HG03439 (cell line): ENCODE measurements around the gene TNNT2.

Experiments
- ATAC-seq: cut with Tn5 transposase; IDR thresholded peaks from one replicate; pipeline ENCODE4 v1.9.1; 2021; ENCODE audit warnings: mild to moderate bottlenecking, moderate library complexity; ENCODE audit not compliant: unreplicated experiment

TNNT2 gene

GRCh38 chr1:201378804-201379203 is 1.3 kb upstream of the TNNT2 start:
- ATAC-seq, result no peak

- no peak for ATAC-seq
Measured at GRCh38 chr1:201376464-201377374, 761 bp downstream of the TNNT2 start.

- no peak for ATAC-seq
Measured at GRCh38 chr1:201376107-201376463, 1.4 kb downstream of the TNNT2 start.

- ATAC-seq, result no peak
Measured at GRCh38 chr1:201375169-201375568, 2.3 kb downstream of the TNNT2 start.

DNA sequence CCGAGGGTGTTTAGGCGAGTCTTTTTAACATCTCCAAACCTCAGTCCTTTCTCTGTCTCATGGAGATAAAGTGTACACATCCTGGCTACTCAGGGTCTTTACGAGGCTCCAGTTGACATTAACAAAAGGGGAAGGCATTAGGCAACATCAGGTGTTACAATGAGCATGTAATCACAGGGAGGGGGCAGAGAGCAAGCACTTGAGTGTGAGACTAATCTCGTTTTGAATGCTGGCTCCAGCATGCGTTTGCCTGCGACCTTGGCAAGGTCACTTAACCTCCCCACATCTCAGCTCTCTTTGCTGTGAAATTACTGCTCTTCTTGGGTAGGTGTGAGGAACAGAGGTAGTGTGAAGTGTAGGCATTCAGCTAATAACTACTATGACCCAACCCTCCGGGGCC is 3.1 kb downstream of the TNNT2 start:
- no peak for ATAC-seq

GRCh38 chr1:201371792-201372191 is 5.7 kb downstream of the TNNT2 start:
- ATAC-seq, result no peak

DNA sequence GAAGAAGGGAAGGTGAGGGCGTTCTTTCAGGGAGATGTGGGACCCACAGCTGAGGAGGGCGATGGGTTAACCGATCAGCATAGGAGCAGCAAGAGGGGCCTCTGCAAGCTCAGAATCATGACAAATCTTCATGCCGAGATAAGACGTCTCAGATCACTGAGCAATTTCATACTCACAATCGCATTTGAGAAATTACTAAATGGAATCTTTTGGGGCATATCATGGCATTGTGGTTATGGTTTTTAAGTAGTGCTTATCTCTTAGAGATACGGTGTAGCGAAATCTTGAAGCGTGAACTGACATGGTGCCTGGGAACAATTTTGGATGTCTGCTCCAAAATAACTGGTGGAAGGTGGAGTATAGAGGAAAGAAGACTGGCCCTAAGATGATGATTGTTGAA is 6.2 kb downstream of the TNNT2 start:
- no peak for ATAC-seq

- no peak for ATAC-seq
Measured at GRCh38 chr1:201370500-201370899, 7.0 kb downstream of the TNNT2 start.

- no peak for ATAC-seq
Measured at GRCh38 chr1:201369209-201369608, 8.3 kb downstream of the TNNT2 start.

DNA sequence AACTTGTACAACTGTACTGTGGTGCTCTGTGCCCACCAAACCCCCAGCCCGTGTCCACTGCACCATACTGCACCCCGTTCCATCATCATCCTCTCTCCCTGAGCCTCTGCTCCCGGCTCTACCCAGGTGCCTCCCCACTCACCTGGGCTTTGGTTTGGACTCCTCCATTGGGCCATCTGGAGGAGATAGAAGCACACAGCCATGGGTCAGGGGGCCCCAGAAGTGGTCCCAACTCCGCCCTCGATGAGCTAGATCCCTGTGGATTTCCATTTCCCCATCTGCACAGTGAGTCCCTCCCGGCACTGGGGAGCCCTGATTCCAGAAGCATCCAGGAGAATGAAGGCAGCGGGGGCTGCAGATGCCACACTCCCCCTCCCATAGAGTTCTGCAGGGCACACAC is 10.8 kb downstream of the TNNT2 start:
- no peak for ATAC-seq

DNA sequence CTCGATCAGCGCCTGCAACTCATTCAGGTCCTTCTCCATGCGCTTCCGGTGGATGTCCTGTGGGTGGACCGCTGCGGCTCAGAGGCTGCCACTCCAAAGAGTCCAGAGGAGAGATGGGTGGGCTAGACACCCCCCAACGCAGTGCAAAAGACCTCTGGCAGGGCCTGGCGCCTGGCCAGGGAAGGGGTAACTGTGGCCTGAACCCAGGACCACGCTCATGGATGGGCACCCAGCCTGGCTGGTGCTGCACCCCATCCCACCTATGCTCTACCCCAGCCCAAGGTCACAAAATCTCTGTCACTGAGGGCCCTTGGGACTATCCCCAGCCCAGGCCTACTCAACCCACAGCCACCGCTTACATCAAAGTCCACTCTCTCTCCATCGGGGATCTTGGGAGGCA is 12.2 kb downstream of the TNNT2 start:
- ATAC-seq, result no peak

GRCh38 chr1:201364808-201365105 is 12.7 kb downstream of the TNNT2 start:
- ATAC-seq, result no peak

GRCh38 chr1:201363467-201363866 is 14.0 kb downstream of the TNNT2 start:
- no peak for ATAC-seq

DNA sequence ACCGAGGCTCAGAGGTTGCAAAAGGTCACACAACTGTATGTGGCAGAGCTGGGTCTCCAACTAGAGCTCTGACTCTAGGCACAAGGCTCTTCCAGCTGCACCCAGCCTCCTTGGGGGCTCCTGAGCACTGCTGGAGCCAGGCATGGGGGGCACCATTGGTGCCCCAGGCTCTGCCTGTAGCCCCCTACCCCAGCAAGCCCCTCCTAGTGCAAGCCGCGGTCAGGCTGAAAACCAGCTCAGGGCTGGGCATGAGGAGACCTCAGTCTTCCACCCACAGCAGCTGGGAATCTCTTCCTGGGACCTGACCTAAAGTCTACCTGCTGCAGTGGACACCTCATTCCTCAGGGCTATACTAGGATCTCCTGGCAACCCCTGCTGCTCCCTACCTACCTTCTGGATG is 14.6 kb downstream of the TNNT2 start:
- ATAC-seq, result no peak

DNA sequence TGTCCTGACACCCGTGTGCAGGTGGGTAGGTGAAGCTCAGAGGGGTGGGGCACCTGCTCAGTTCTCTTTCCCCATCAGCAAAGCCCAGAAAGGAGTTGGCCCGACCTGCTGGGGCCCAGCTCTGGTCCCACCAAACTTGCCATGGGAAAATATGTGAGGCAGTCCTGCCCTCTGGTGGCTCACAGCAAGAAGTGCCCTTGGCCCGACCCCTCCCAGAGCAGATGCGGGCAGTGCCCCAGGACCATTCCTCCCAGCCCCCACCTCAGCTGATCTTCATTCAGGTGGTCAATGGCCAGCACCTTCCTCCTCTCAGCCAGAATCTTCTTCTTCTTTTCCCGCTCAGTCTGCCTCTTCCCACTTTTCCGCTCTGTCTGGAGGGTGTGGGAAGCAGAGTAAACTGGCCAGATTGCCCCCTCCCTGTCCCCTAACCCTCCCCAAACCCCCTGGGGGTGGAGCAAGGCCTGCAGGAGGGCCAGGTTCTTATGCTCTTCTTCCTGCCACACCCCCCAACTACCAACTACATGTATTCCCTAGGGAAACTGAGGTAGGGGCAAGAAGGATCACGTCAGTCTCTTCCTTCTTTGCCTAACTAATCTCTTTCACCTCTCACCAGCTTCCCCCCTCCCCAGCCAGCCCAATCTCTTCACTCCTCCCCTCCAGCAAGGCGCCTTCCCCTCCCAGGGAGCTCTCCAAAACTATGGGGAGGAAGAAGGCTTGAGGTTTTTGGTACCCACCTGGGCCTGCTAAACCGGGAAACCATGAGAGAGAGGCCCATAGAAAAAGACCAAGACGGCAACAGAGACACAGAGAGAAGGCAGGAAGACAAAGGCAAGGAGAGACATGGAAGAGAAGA is 15.6 kb downstream of the TNNT2 start:
- ATAC-seq, result no peak

DNA sequence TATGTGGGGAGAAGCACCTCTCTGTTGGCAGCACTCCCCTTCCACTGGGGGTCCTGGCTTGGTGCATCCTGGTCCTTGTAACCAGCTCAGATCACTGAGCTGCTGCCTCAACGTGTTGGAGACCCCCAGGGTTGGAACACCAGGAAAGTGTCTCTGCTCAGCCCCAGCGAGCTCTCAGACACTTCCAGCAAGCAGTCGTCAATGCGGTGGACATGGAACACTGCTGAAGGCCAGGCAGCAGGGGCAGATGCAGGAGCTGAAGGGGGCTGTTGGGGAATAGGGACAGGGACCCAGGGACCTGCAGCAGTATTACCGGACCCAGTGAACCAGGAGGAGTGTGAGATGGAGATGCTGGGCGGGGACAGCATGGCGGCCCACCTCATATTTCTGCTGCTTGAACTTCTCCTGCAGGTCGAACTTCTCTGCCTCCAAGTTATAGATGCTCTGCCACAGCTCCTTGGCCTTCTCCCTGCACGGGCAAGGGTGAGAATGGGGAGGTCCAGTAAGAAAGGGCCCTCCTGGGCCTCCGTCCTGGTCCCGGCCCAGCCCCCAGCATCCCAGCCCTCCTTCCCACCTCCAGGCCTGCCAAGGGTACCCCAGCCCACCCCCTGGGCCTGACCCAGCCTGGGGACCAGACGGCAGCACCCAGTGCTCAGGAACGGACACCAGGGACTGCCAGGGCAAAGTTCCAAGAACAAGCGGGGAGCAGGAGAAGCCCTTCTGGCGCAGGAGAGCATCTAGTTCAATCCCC is 16.4 kb downstream of the TNNT2 start:
- no peak for ATAC-seq

GRCh38 chr1:201360486-201360885 is 17.0 kb downstream of the TNNT2 start:
- ATAC-seq, result no peak

DNA sequence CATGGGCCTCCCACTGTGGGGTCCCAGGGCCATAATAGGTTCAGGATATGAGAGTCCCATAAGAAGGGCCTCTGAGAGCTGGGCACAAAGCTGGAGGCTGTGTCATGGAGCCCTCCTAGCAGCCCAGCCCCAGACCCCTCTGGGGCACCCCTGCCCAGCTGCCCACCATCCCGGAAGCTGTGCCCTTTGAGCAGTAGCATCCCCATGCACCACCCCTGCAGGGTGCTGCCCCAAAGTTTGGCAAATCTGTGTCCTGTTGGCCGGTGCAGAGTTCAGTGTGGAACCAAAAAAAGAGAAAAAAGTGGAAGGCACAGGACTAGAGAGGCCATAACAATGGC is 17.6 kb downstream of the TNNT2 start:
- ATAC-seq, result no peak

DNA sequence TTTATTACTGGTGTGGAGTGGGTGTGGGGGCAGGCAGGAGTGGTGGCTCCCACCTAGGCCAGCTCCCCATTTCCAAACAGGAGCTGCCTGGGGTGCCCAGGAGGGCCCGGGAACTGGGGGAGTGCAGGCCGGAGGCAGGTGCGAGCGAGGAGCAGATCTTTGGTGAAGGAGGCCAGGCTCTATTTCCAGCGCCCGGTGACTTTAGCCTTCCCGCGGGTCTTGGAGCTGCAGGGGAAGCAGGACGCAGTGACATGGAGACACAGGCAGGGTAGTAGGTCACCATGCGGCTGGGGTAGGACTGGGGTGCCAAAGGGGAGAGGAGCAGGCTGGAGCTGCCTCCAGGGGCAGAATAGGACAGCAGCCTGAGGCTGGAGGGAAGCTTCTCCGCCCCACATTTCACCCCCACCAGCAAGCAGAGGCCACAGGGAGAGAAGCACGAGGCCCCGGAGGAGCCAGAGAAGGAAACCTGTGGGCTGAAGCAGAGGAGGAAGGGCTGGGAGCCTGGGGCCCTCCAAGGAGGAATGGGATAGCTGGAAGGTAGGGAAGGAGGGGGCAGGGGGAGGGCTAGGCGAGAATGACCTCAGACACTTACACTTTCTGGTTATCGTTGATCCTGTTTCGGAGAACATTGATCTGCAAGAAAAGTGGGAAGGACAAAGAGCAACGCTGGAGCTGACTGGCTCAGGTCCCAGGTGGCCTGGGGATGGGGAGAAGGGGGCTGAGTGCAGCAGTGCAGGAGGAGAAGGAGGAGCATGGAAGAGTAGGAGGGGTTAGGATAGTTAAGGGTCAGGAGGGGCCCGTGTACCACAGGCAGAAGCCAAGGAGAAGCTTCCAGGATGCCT is 18.2 kb downstream of the TNNT2 start:
- ATAC-seq, result no peak

DNA sequence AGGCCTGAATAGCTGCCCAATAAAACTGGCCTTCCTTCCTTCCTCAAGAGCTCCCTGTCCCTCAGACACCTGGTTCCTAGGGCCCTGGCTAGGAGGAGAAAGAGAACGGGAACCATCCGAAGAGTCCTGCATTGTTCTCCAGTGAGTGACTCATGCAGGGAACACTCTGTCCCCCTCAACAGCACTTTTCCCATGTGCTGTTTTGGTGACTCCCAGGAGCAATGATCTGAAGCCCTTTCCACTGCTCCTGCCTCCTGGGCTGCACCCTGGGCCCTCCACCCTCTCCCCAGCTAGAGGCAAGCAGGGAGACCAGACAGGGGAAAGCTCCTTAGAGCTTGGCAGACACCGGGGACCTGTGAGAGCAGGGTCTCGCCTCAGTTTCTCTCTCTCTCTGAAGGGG is 18.9 kb downstream of the TNNT2 start:
- ATAC-seq, result no peak
